Measurements from ENCODE around the gene CCNQ.

- TF ChIP-seq CTCF (optimal IDR thresholded peaks at IDR 0.05 in 1 of 3, IDR thresholded peaks at IDR 0.05 in 1 of 3, conservative IDR thresholded peaks at IDR 0.05 in 1 of 3; ENCODE audit: extremely low read depth in 1 of 3, insufficient read depth in 2 of 3, low read length in 3 of 3) (no peak), EZH2 (IDR thresholded peaks at IDR 0.05; ENCODE audit: low read length) (no peak)
Observed at GRCh38 chrX:153634236-153634635, 35.3 kb upstream of the CCNQ start.
